ENCODE results near the gene BABAM2. TPM values are rescaled to one million over a fixed set of nuclear protein-coding genes. Genes with fewer than 3 reads are reported as not detected.

The BABAM2 gene
- total and polyA plus RNA-seq, 2 experiments from 2014 or later = 28.8 to 43.6 TPM

DNA sequence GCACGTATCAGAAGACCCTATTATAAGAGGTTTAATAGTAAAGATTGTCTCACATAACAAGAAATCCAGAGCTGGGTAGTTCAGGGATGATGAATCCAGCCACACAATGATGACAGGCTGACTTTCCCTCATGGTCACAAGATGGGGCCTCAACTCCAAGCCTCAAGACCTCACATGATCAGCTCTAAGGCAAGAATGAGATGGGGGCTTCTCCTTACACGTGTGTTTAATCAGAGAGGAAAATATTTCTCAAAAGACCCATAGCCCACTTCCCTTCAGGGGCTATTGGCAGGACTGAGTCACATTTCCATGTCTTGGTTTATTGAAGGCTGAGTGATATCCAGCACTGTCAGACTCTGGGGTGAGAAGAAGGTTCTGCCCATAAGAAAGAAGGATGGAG, 402.0 kb downstream of the BABAM2 start:
- DNase-seq (ENCODE audit: low spot score) = no peak
- Histone ChIP-seq H3K9me2 (replicated peaks; ENCODE audit: insufficient read depth) (no peaks in the 10 kb centered on the region), H4K20me1 (ENCODE audit: insufficient read depth, poor library complexity, severe bottlenecking) (no peaks in the 10 kb centered on the region), H3K27ac (no peak overlapping the region), H3K9me3 (ENCODE audit: low read depth) (no peaks in the 10 kb centered on the region), H3K4me3 (no peak overlapping the region), H2AFZ (no peak overlapping the region), H3K4me1 (ENCODE audit: insufficient read depth) (no peaks in the 10 kb centered on the region), H3K4me2 (no peak overlapping the region), H3K27me3 (no peaks in the 10 kb centered on the region), H3K79me2 (no peaks in the 10 kb centered on the region), H3K36me3 (replicated peaks; ENCODE audit: insufficient read depth, low read depth) (no peaks in the 10 kb centered on the region)
- TF ChIP-seq, protein P1, sequence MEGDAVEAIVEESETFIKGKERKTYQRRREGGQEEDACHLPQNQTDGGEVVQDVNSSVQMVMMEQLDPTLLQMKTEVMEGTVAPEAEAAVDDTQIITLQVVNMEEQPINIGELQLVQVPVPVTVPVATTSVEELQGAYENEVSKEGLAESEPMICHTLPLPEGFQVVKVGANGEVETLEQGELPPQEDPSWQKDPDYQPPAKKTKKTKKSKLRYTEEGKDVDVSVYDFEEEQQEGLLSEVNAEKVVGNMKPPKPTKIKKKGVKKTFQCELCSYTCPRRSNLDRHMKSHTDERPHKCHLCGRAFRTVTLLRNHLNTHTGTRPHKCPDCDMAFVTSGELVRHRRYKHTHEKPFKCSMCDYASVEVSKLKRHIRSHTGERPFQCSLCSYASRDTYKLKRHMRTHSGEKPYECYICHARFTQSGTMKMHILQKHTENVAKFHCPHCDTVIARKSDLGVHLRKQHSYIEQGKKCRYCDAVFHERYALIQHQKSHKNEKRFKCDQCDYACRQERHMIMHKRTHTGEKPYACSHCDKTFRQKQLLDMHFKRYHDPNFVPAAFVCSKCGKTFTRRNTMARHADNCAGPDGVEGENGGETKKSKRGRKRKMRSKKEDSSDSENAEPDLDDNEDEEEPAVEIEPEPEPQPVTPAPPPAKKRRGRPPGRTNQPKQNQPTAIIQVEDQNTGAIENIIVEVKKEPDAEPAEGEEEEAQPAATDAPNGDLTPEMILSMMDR (IDR thresholded peaks at IDR 0.05; ENCODE audit: poor library complexity) = no peak
- TF ChIP-seq EZH2 (IDR thresholded peaks at IDR 0.05; ENCODE audit: borderline replicate concordance) = no peak
- no peak for TF ChIP-seq EZH2phosphoT487 (IDR thresholded peaks at IDR 0.05; ENCODE audit: low read depth, severe bottlenecking, unreplicated experiment)
- WGBS (ENCODE audit: low lambda C conversion rate, missing lambda C conversion rate) = 88% methylated on average over 2 of the region's 2 CpGs

GRCh38 chr2:28293416-28293815, 402.9 kb downstream of the BABAM2 start:
- Histone ChIP-seq H3K79me2 (no peaks in the 10 kb centered on the region), H2AFZ (no peak overlapping the region), H4K20me1 (ENCODE audit: insufficient read depth, poor library complexity, severe bottlenecking) (no peaks in the 10 kb centered on the region), H3K36me3 (replicated peaks; ENCODE audit: insufficient read depth, low read depth) (no peaks in the 10 kb centered on the region), H3K27ac (no peak overlapping the region), H3K4me1 (ENCODE audit: insufficient read depth) (no peaks in the 10 kb centered on the region), H3K27me3 (no peaks in the 10 kb centered on the region), H3K4me2 (no peak overlapping the region), H3K4me3 (no peak overlapping the region), H3K9me2 (replicated peaks; ENCODE audit: insufficient read depth) (no peaks in the 10 kb centered on the region), H3K9me3 (ENCODE audit: low read depth) (no peaks in the 10 kb centered on the region)
- WGBS (ENCODE audit: low lambda C conversion rate, missing lambda C conversion rate) = 75% methylated on average over 5 of the region's 5 CpGs
- no peak for TF ChIP-seq EZH2phosphoT487 (IDR thresholded peaks at IDR 0.05; ENCODE audit: low read depth, severe bottlenecking, unreplicated experiment)
- TF ChIP-seq, protein P1 (IDR thresholded peaks at IDR 0.05; ENCODE audit: poor library complexity) = no peak
- TF ChIP-seq EZH2 (IDR thresholded peaks at IDR 0.05; ENCODE audit: borderline replicate concordance) = no peak
- DNase-seq (ENCODE audit: low spot score) = no peak

GRCh38 chr2:28294451-28294850, 403.9 kb downstream of the BABAM2 start:
- H3K4me3 ChIP-seq = no peak overlapping the region
- H3K9me2 ChIP-seq (replicated peaks; ENCODE audit: insufficient read depth) = no peaks in the 10 kb centered on the region
- no peaks in the 10 kb centered on the region for H3K79me2 ChIP-seq
- no peak overlapping the region for H3K4me2 ChIP-seq
- no peak for DNase-seq (ENCODE audit: low spot score)
- H3K27ac ChIP-seq = no peak overlapping the region
- no peaks in the 10 kb centered on the region for H4K20me1 ChIP-seq (ENCODE audit: insufficient read depth, poor library complexity, severe bottlenecking)
- peaks cover under 1% of the 10 kb centered on the region for H3K4me1 ChIP-seq (ENCODE audit: insufficient read depth)
- no peaks in the 10 kb centered on the region for H3K9me3 ChIP-seq (ENCODE audit: low read depth)
- H3K36me3 ChIP-seq (replicated peaks; ENCODE audit: insufficient read depth, low read depth) = no peaks in the 10 kb centered on the region
- no peaks in the 10 kb centered on the region for H3K27me3 ChIP-seq
- TF ChIP-seq EZH2phosphoT487 (IDR thresholded peaks at IDR 0.05; ENCODE audit: low read depth, severe bottlenecking, unreplicated experiment) = no peak
- TF ChIP-seq, protein P1 (IDR thresholded peaks at IDR 0.05; ENCODE audit: poor library complexity) = no peak
- no peak for TF ChIP-seq EZH2 (IDR thresholded peaks at IDR 0.05; ENCODE audit: borderline replicate concordance)
- H2AFZ ChIP-seq = no peak overlapping the region
- 87% methylated on average over 1 of the region's 1 CpG for WGBS (ENCODE audit: low lambda C conversion rate, missing lambda C conversion rate)

DNA sequence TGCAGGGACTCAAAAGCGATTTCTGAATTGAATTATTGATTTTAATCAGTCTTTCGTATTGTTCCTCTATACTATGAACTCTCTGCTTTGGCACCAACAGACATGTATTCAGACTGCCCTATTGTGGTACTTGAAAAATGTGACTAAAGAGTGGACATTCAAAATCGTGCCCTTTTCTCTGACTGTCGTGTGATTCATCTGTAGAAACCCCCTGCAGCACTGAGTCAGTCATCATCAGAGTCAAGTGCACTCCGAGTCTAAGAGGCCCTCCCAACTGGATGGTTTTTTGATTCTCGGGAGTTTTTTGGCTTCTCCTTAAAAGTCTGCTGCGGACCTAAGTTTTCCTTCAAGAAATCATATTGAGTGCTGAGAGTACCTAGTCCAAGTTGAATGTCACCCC, 405.7 kb downstream of the BABAM2 start:
- no peak overlapping the region for H3K4me2 ChIP-seq
- TF ChIP-seq EZH2 (IDR thresholded peaks at IDR 0.05; ENCODE audit: borderline replicate concordance) (no peak), EZH2phosphoT487 (IDR thresholded peaks at IDR 0.05; ENCODE audit: low read depth, severe bottlenecking, unreplicated experiment) (no peak)
- TF ChIP-seq, protein P1 (IDR thresholded peaks at IDR 0.05; ENCODE audit: poor library complexity) = no peak

More for the DNA sequence above, 405.7 kb downstream of the BABAM2 start:
- no peaks in the 10 kb centered on the region for H4K20me1 ChIP-seq (ENCODE audit: insufficient read depth, poor library complexity, severe bottlenecking)
- H3K9me3 ChIP-seq (ENCODE audit: low read depth) = no peaks in the 10 kb centered on the region
- H3K4me3 ChIP-seq = no peak overlapping the region
- H2AFZ ChIP-seq = no peak overlapping the region
- H3K9me2 ChIP-seq (replicated peaks; ENCODE audit: insufficient read depth) = no peaks in the 10 kb centered on the region
- no peak overlapping the region for H3K27ac ChIP-seq
- H3K27me3 ChIP-seq = no peaks in the 10 kb centered on the region
- H3K79me2 ChIP-seq = no peaks in the 10 kb centered on the region
- no peak for DNase-seq (ENCODE audit: low spot score)
- H3K36me3 ChIP-seq (replicated peaks; ENCODE audit: insufficient read depth, low read depth) = no peaks in the 10 kb centered on the region
- WGBS (ENCODE audit: low lambda C conversion rate, missing lambda C conversion rate) = 98% methylated on average over 7 of the region's 7 CpGs
- H3K4me1 ChIP-seq (ENCODE audit: insufficient read depth) = peaks cover 10% of the 10 kb centered on the region

Data from hepatocyte (in vitro differentiated cells).